H1 (cell line): Measurements from ENCODE around the gene RAB3B. TPM values are rescaled to one million over a fixed set of nuclear protein-coding genes. Genes with fewer than 3 reads are reported as not detected.

Experiments used
- CTCF ChIA-PET: fragments of 300-600 bp; sonication (Branson Sonifier 250); formaldehyde crosslinking; loops from one replicate; lab custom pipeline; 2021; ENCODE audit not compliant: partially characterized antibody; lab: Charles Lee
- POLR2A ChIA-PET: fragments of 300-600 bp; sonication (Branson Sonifier 250); formaldehyde crosslinking; loops from one replicate; lab custom pipeline; 2021; ENCODE audit warnings: inconsistent platforms; ENCODE audit not compliant: partially characterized antibody; lab: Charles Lee
- DNase-seq, 2 experiments: peaks; one replicate each; pipeline versions ENCODE4 v3.0.0 to v3.0.0-alpha.2; 2010 to 2022; ENCODE audit warnings: low spot score in 2 of 2, low read depth in 1 of 2, mixed read lengths in 1 of 2
- FAIRE-seq: peaks from 2 replicates; lab custom pipeline; 2011; peaks lifted over from hg19 to GRCh38; lab: Jason Lieb, UNC
- H2AFZ ChIP-seq: 2 replicates; pipeline ENCODE4 v1.8.1; 2012; ENCODE audit warnings: low read length, inconsistent platforms
- H2AK5ac ChIP-seq: 2 replicates; pipeline ENCODE4 v1.6.1; 2013; ENCODE audit warnings: low read depth, low read length
- H2BK120ac ChIP-seq: replicated peaks from 2 replicates; pipeline ENCODE3; 2013; ENCODE audit warnings: low read depth, low read length, inconsistent platforms
- H2BK12ac ChIP-seq: 2 replicates; pipeline ENCODE4 v1.6.1; 2013; ENCODE audit warnings: low read depth, low read length
- H2BK15ac ChIP-seq: 2 replicates; pipeline ENCODE4 v1.6.1; 2013; ENCODE audit warnings: low read length
- H2BK20ac ChIP-seq: 2 replicates; pipeline ENCODE4 v1.6.1; 2013; ENCODE audit warnings: low read length
- H2BK5ac ChIP-seq: 2 replicates; pipeline ENCODE4 v1.6.1; 2013; ENCODE audit warnings: low read depth, low read length
- H3K14ac ChIP-seq: 2 replicates; pipeline ENCODE4 v1.6.1; 2013; ENCODE audit warnings: inconsistent platforms; ENCODE audit not compliant: insufficient read length
- H3K18ac ChIP-seq: 2 replicates; pipeline ENCODE4 v1.6.1; 2013; ENCODE audit warnings: low read length; ENCODE audit errors: extremely low read depth
- H3K23ac ChIP-seq: 2 replicates; pipeline ENCODE4 v1.6.1; 2013; ENCODE audit warnings: inconsistent platforms; ENCODE audit not compliant: insufficient read length
- H3K23me2 ChIP-seq: 2 replicates; pipeline ENCODE4 v1.6.1; 2013; ENCODE audit warnings: low read depth, low read length
- H3K27ac ChIP-seq: 2 replicates; pipeline ENCODE4 v1.6.1; 2011; ENCODE audit warnings: low read depth, low read length, inconsistent platforms
- H3K27me3 ChIP-seq, 4 experiments: replicated peaks in 1 of 4; 1 replicate in 1 of 4; 2 replicates in 3 of 4; pipeline versions ENCODE4 v1.6.1 to v1.8.1; 2011 to 2013; ENCODE audit warnings: low read length in 3 of 4, mild to moderate bottlenecking in 3 of 4, inconsistent platforms in 2 of 4, mixed read lengths in 2 of 4, moderate library complexity in 1 of 4; ENCODE audit not compliant: control insufficient read depth in 3 of 4, insufficient read depth in 3 of 4; ENCODE audit errors: extremely low read depth in 1 of 4
- H3K36me3 ChIP-seq, 4 experiments: 2 replicates each; pipeline versions ENCODE4 v1.6.1 to v1.8.1; 2011 to 2013; ENCODE audit warnings: mild to moderate bottlenecking in 4 of 4, low read length in 3 of 4, moderate library complexity in 2 of 4, control low read depth in 1 of 4, inconsistent platforms in 1 of 4; ENCODE audit not compliant: insufficient read depth in 4 of 4, control insufficient read depth in 2 of 4
- H3K4ac ChIP-seq: replicated peaks from 2 replicates; pipeline ENCODE3; 2013; ENCODE audit warnings: low read length, low read depth, mixed read lengths, inconsistent platforms; ENCODE audit not compliant: insufficient read length
- H3K4me1 ChIP-seq, 4 experiments: replicated peaks in 1 of 4; 1 replicate in 1 of 4; 2 replicates in 3 of 4; pipeline versions ENCODE4 v1.6.1 to v1.8.1; 2011 to 2013; ENCODE audit warnings: low read length in 3 of 4, inconsistent platforms in 2 of 4, mixed read lengths in 1 of 4; ENCODE audit not compliant: insufficient read depth in 4 of 4, control insufficient read depth in 3 of 4
- H3K4me2 ChIP-seq, 2 experiments: 2 replicates each; pipeline versions ENCODE4 v1.6.1 to v1.8.1; 2011 to 2013; ENCODE audit warnings: low read depth in 2 of 2, low read length in 2 of 2, control low read depth in 1 of 2, inconsistent platforms in 1 of 2, mild to moderate bottlenecking in 1 of 2; ENCODE audit not compliant: insufficient read depth in 1 of 2
- H3K4me3 ChIP-seq, 4 experiments: fragments of 200-600, 300-600 bp in 1 of 4; sonication (generic), shearing (Covaris generic), sonication (Bioruptor Twin) in 1 of 4; 2 replicates each; pipeline versions ENCODE4 v1.5.1 to v1.8.1; 2011 to 2016; ENCODE audit warnings: low read length in 4 of 4, low read depth in 3 of 4, control low read depth in 2 of 4, inconsistent platforms in 2 of 4, mild to moderate bottlenecking in 2 of 4, mixed read lengths in 1 of 4, moderate library complexity in 1 of 4; ENCODE audit not compliant: insufficient read depth in 2 of 4; ENCODE audit errors: extremely low read depth in 1 of 4
- H3K56ac ChIP-seq: replicated peaks from 2 replicates; pipeline ENCODE3; 2013; ENCODE audit warnings: low read depth, mild to moderate bottlenecking, mixed read lengths, low read length, inconsistent platforms; ENCODE audit not compliant: insufficient read length
- H3K79me1 ChIP-seq: 2 replicates; pipeline ENCODE4 v1.6.1; 2013; ENCODE audit warnings: low read depth, low read length, control low read depth
- H3K79me2 ChIP-seq, 2 experiments: 2 replicates each; pipeline versions ENCODE4 v1.6.1 to v1.8.1; 2012 to 2013; ENCODE audit warnings: low read length in 2 of 2, mild to moderate bottlenecking in 2 of 2, inconsistent platforms in 1 of 2; ENCODE audit not compliant: insufficient read depth in 2 of 2, control insufficient read depth in 1 of 2
- H3K9ac ChIP-seq, 4 experiments: replicated peaks in 1 of 4; 1 replicate in 1 of 4; 2 replicates in 3 of 4; pipeline versions ENCODE4 v1.6.1 to v1.8.1; 2011 to 2013; ENCODE audit warnings: low read depth in 3 of 4, low read length in 3 of 4, control low read depth in 2 of 4, mild to moderate bottlenecking in 2 of 4, moderate library complexity in 2 of 4, inconsistent platforms in 1 of 4; ENCODE audit errors: extremely low read depth in 1 of 4
- H3K9me3 ChIP-seq, 2 experiments: 2 replicates each; pipeline versions ENCODE4 v1.6.1 to v1.8.1; 2012 to 2013; ENCODE audit warnings: mild to moderate bottlenecking in 2 of 2, moderate library complexity in 2 of 2, control low read depth in 1 of 2, inconsistent platforms in 1 of 2, low read depth in 1 of 2, low read length in 1 of 2, mixed read lengths in 1 of 2; ENCODE audit not compliant: insufficient read depth in 2 of 2
- H4K20me1 ChIP-seq, 2 experiments: replicated peaks in 1 of 2; 2 replicates each; pipeline versions ENCODE3 to v1.8.1; 2011 to 2013; ENCODE audit warnings: inconsistent platforms in 2 of 2, low read length in 2 of 2, mild to moderate bottlenecking in 1 of 2; ENCODE audit not compliant: insufficient read depth in 2 of 2, control insufficient read depth in 1 of 2
- H4K5ac ChIP-seq: 2 replicates; pipeline ENCODE4 v1.6.1; 2013; ENCODE audit warnings: low read length, low read depth, mixed read lengths, inconsistent platforms; ENCODE audit not compliant: insufficient read length
- H4K8ac ChIP-seq: 2 replicates; pipeline ENCODE4 v1.8.0; 2013; ENCODE audit warnings: mild to moderate bottlenecking, moderate library complexity, low read length, inconsistent platforms; ENCODE audit not compliant: insufficient read depth; ENCODE audit errors: extremely low read depth
- H4K91ac ChIP-seq: replicated peaks from 2 replicates; pipeline ENCODE3; 2013; ENCODE audit warnings: low read length, mixed read lengths, inconsistent platforms; ENCODE audit not compliant: insufficient read length
- BCL11A ChIP-seq, 2 experiments: IDR thresholded peaks; one replicate each; pipeline ENCODE4 v1.6.1; 2011; ENCODE audit warnings: low read depth in 2 of 2, low read length in 2 of 2, mild to moderate bottlenecking in 2 of 2
- CHD1 ChIP-seq: IDR thresholded peaks from 2 replicates; pipeline ENCODE4 v1.6.1; 2012; ENCODE audit warnings: low read depth, low read length, improper control_type of control experiment
- CREB1 ChIP-seq: IDR thresholded peaks from 2 replicates; pipeline ENCODE4 v1.6.1; 2012; ENCODE audit warnings: inconsistent platforms
- E2F6 ChIP-seq: IDR thresholded peaks from 2 replicates; pipeline ENCODE4 v1.6.1; 2012; ENCODE audit warnings: inconsistent platforms
- HDAC6 ChIP-seq: IDR thresholded peaks from one replicate; pipeline ENCODE4 v1.7.1; 2012; ENCODE audit warnings: low read depth, mild to moderate bottlenecking, inconsistent platforms, low read length, moderate library complexity
- MAFK ChIP-seq: IDR thresholded peaks from 2 replicates; pipeline ENCODE4 v1.6.1; 2012; ENCODE audit warnings: low read depth, mild to moderate bottlenecking, improper control_type of control experiment, low read length
- RNF2 ChIP-seq: fragments of 200-900, 300-1000 bp; sonication (generic); IDR thresholded peaks from 2 replicates; pipeline ENCODE4 v1.7.1; 2016; ENCODE audit warnings: borderline replicate concordance, low read depth, mild to moderate bottlenecking, antibody characterized with exemption, low read length; ENCODE audit not compliant: poor library complexity, severe bottlenecking; ENCODE audit errors: missing control alignments
- SIX5 ChIP-seq: IDR thresholded peaks from 2 replicates; pipeline ENCODE4 v1.6.1; 2011; ENCODE audit warnings: mild to moderate bottlenecking, low read depth, low read length
- TCF12 ChIP-seq: IDR thresholded peaks from 2 replicates; pipeline ENCODE4 v1.6.1; 2011; ENCODE audit warnings: low read depth, mild to moderate bottlenecking, low read length
- WGBS, 2 experiments: shearing (Covaris generic) in 1 of 2; methylation state at CpG; one replicate each; pipeline versions ENCODE4 v1.1.6 to v1.1.7; 2013 to 2015; ENCODE audit warnings: low lambda C conversion rate in 2 of 2, mixed read lengths in 2 of 2, inconsistent platforms in 1 of 2, low coverage in 1 of 2, missing lambda C conversion rate in 1 of 2; ENCODE audit not compliant: insufficient replicate concordance in 2 of 2, insufficient coverage in 1 of 2, insufficient read length in 1 of 2; ENCODE audit errors: extremely low coverage in 1 of 2, missing lambda C conversion rate in 1 of 2; 5-methylcytosine and 5-hydroxymethylcytosine counted together
- polyA plus RNA-seq, 7 experiments: library from polyadenylated mRNA; depleted of rRNA in 3 of 7; stranded (reverse) in 5 of 7; unstranded in 2 of 7; fragments of >200 nt in 5 of 7; fragments of 200-250 nt in 2 of 7; gene quantifications; 1 replicate in 5 of 7; 2 replicates in 1 of 7; 4 replicates in 1 of 7; pipeline versions ENCODE4 v1.2.1 to v1.2.3, GENCODE V29; 2011 to 2013; ENCODE audit warnings: missing spikeins in 2 of 7, mixed read lengths in 2 of 7
- total RNA-seq: library from RNA; stranded (reverse); fragmentation: NEBNext Ultra II Directional; extraction: Animal tissue kit (Norgen Biotek cat#: 25700); gene quantifications from 2 replicates; pipeline ENCODE4 v1.2.1, GENCODE V29; 2021
- TF ChIP-seq, protein P1 (sequence below): IDR thresholded peaks from 2 replicates; pipeline ENCODE4 v1.6.1; 2011; ENCODE audit warnings: low read length, improper control_type of control experiment

Gene RAB3B
- total and polyA plus RNA-seq, 2 of the 8 experiments (the other 6 are each of a cell fraction or from before 2014, with no cell fraction given) = 12.5 to 36.8 TPM

- no peaks in the 10 kb centered on the region for H3K23me2 ChIP-seq
- no peak overlapping the region for H2AK5ac ChIP-seq
- no peak overlapping the region for H2BK120ac ChIP-seq
- H4K5ac ChIP-seq = no peak overlapping the region
- H3K79me2 ChIP-seq = no peaks in the 10 kb centered on the region
- H3K9ac ChIP-seq = no peak overlapping the region
- H3K56ac ChIP-seq = no peak overlapping the region
- no peak overlapping the region for H2BK15ac ChIP-seq
- no peak for DNase-seq
- H3K4me3 ChIP-seq = no peak overlapping the region
- no peaks in the 10 kb centered on the region for H3K9me3 ChIP-seq
- H3K4me2 ChIP-seq = peak overlapping the region in 1 of 2 experiments; percentile 71; a peak in 1 of 4 replicates
- 95% methylated on average over 1 of the region's 1 CpG; no CpG with 5 or more reads in 1 of the 2 experiments for WGBS, 2 experiments
- H3K79me1 ChIP-seq = no peaks in the 10 kb centered on the region
- no peak overlapping the region for H2BK12ac ChIP-seq
- no peaks in the 10 kb centered on the region for H4K20me1 ChIP-seq
- H3K27me3 ChIP-seq = no peaks in the 10 kb centered on the region; a peak in 1 of 7 replicates
- H3K14ac ChIP-seq = no peak overlapping the region
- CTCF ChIA-PET = interaction anchor here (0.6 to 3.7 kb wide), 17 partner anchors 8 to 132 kb away, joined by 3 to 35 read pairs (median 4); partner anchors contain the start of gene RAB3B
- POLR2A ChIA-PET = interaction anchor here (1.0 to 1.6 kb wide), 5 partner anchors 9 to 102 kb away, joined by 3 to 6 read pairs (median 3); partner anchors contain the start of genes BTF3L4 and TXNDC12
- no peak overlapping the region for H3K18ac ChIP-seq
- no peak overlapping the region for H4K8ac ChIP-seq
- no peaks in the 10 kb centered on the region for H3K36me3 ChIP-seq
- no peak overlapping the region for H2BK20ac ChIP-seq
- no peak overlapping the region for H3K23ac ChIP-seq
- no peak overlapping the region for H4K91ac ChIP-seq
- no peak overlapping the region for H2BK5ac ChIP-seq
- FAIRE-seq = no peak
- 0 out of 2 replicates have a peak overlapping the region, but pooled peaks have one; percentile 56 for H2AFZ ChIP-seq
- peaks cover 4 to 11% (median 10%) of the 10 kb centered on the region in 4 experiments; a peak in 6 of 7 replicates for H3K4me1 ChIP-seq
- no peak overlapping the region for H3K4ac ChIP-seq
- TF ChIP-seq HDAC6 = no peak
- TF ChIP-seq CREB1 = no peak
- TF ChIP-seq RNF2 = no peak
- no peak for TF ChIP-seq BCL11A (IDR thresholded peaks at IDR 0.05; ENCODE audit: low read depth in 2 of 2, low read length in 2 of 2)
- TF ChIP-seq E2F6 = no peak
- no peak for TF ChIP-seq MAFK
- TF ChIP-seq, protein P1, sequence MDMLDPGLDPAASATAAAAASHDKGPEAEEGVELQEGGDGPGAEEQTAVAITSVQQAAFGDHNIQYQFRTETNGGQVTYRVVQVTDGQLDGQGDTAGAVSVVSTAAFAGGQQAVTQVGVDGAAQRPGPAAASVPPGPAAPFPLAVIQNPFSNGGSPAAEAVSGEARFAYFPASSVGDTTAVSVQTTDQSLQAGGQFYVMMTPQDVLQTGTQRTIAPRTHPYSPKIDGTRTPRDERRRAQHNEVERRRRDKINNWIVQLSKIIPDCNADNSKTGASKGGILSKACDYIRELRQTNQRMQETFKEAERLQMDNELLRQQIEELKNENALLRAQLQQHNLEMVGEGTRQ = no peak
- no peak for TF ChIP-seq CHD1
- no peak for TF ChIP-seq TCF12
- no peak for TF ChIP-seq SIX5
- H3K27ac ChIP-seq = no peak overlapping the region
These were observed 8.2 kb upstream of the RAB3B start for GRCh38 chr1:51998701-51999100.
